ENCODE data around the gene CEP152. TPM values are rescaled to one million over a fixed set of nuclear protein-coding genes. Genes with fewer than 3 reads are reported as not detected.

Gene CEP152
- total RNA-seq, 1 donor from 2014 or later, result 16.0 TPM

- Mint-ChIP-seq H3K27ac (no peak overlapping the region), H3K27me3 (no peaks in the 10 kb centered on the region), H3K36me3 (peaks cover 8% of the 10 kb centered on the region), H3K4me3 (no peak overlapping the region), H3K9me3 (no peaks in the 10 kb centered on the region), H3K4me1 (ENCODE audit: unreplicated experiment) (peaks cover 29% of the 10 kb centered on the region)
- no peak for DNase-seq (ENCODE audit: extremely low spot score, unreplicated experiment)
- no peak for TF ChIP-seq CTCF (conservative IDR thresholded peaks at IDR 0.05)
These were observed 7.0 kb downstream of the CEP152 start for GRCh38 chr15:48803877-48804276.

- Mint-ChIP-seq H3K27me3 (no peaks in the 10 kb centered on the region), H3K36me3 (peaks cover 8% of the 10 kb centered on the region), H3K4me1 (ENCODE audit: unreplicated experiment) (peaks cover 32% of the 10 kb centered on the region), H3K9me3 (no peaks in the 10 kb centered on the region), H3K27ac (no peak overlapping the region), H3K4me3 (no peak overlapping the region)
- DNase-seq (ENCODE audit: extremely low spot score, unreplicated experiment), result no peak
- TF ChIP-seq CTCF (conservative IDR thresholded peaks at IDR 0.05), result no peak
These were observed 8.0 kb downstream of the CEP152 start for GRCh38 chr15:48802867-48803266.

GRCh38 chr15:48802257-48802656, 8.6 kb downstream of the CEP152 start:
- H3K9me3 Mint-ChIP-seq, result no peaks in the 10 kb centered on the region
- H3K27ac Mint-ChIP-seq, result no peak overlapping the region
- no peak for TF ChIP-seq CTCF (conservative IDR thresholded peaks at IDR 0.05)
- peaks cover 8% of the 10 kb centered on the region for H3K36me3 Mint-ChIP-seq
- H3K4me3 Mint-ChIP-seq, result no peak overlapping the region
- peaks cover 32% of the 10 kb centered on the region for H3K4me1 Mint-ChIP-seq (ENCODE audit: unreplicated experiment)
- no peaks in the 10 kb centered on the region for H3K27me3 Mint-ChIP-seq
- no peak for DNase-seq (ENCODE audit: extremely low spot score, unreplicated experiment)

GRCh38 chr15:48800811-48801455, 9.9 kb downstream of the CEP152 start:
- no peak for DNase-seq (ENCODE audit: extremely low spot score, unreplicated experiment)
- TF ChIP-seq CTCF (conservative IDR thresholded peaks at IDR 0.05), result peak; percentile 69

GRCh38 chr15:48800245-48800644, 10.6 kb downstream of the CEP152 start:
- TF ChIP-seq CTCF (conservative IDR thresholded peaks at IDR 0.05), result no peak
- no peak overlapping the region for H3K4me3 Mint-ChIP-seq
- H3K27ac Mint-ChIP-seq, result no peak overlapping the region
- H3K27me3 Mint-ChIP-seq, result no peaks in the 10 kb centered on the region
- H3K9me3 Mint-ChIP-seq, result no peaks in the 10 kb centered on the region
- H3K4me1 Mint-ChIP-seq (ENCODE audit: unreplicated experiment), result peaks cover 19% of the 10 kb centered on the region
- H3K36me3 Mint-ChIP-seq, result peaks cover 8% of the 10 kb centered on the region
- no peak for DNase-seq (ENCODE audit: extremely low spot score, unreplicated experiment)

More at GRCh38 chr15:48800811-48801455, 9.9 kb downstream of the CEP152 start:
- Mint-ChIP-seq H3K27ac (no peak overlapping the region), H3K4me3 (no peak overlapping the region), H3K27me3 (no peaks in the 10 kb centered on the region), H3K4me1 (ENCODE audit: unreplicated experiment) (peaks cover 20% of the 10 kb centered on the region), H3K9me3 (no peaks in the 10 kb centered on the region), H3K36me3 (peaks cover 8% of the 10 kb centered on the region)

Measured in type B pancreatic cell (in vitro differentiated cells).